HG03442 (cell line): Measurements from ENCODE around the gene TRIO.

Experiments
- ATAC-seq: cut with Tn5 transposase; IDR thresholded peaks from one replicate; pipeline ENCODE4 v1.9.1; 2021; ENCODE audit warnings: mild to moderate bottlenecking, moderate library complexity; ENCODE audit not compliant: unreplicated experiment

Gene TRIO

GRCh38 chr5:14281746-14282181, 138.6 kb downstream of the TRIO start:
- ATAC-seq: peak; percentile 69

DNA sequence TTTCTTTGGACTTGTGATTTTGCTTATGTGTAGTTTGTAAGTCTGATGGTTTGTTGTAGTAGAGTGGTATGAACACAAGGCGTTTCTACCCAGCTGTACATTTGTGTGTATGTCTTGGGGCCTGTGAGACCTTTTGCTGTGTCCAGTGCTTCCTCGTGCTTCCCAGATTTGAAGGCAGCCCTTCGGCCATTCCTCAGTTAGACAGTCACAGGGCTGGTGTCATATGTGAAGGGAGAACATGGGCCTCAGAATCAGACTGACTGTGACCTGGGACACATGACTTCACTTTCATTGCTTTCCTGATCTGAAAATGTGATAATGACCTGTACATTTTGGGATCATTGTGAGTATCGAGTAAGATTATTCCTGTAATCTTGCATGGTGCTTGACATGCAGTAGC, 140.0 kb downstream of the TRIO start:
- no peak for ATAC-seq

GRCh38 chr5:14284392-14285148, 141.4 kb downstream of the TRIO start:
- ATAC-seq: no peak

- no peak for ATAC-seq
Observed at GRCh38 chr5:14286007-14286406, 142.9 kb downstream of the TRIO start.

- ATAC-seq: peak; percentile 82
Observed at GRCh38 chr5:14286574-14287421, 143.7 kb downstream of the TRIO start.

DNA sequence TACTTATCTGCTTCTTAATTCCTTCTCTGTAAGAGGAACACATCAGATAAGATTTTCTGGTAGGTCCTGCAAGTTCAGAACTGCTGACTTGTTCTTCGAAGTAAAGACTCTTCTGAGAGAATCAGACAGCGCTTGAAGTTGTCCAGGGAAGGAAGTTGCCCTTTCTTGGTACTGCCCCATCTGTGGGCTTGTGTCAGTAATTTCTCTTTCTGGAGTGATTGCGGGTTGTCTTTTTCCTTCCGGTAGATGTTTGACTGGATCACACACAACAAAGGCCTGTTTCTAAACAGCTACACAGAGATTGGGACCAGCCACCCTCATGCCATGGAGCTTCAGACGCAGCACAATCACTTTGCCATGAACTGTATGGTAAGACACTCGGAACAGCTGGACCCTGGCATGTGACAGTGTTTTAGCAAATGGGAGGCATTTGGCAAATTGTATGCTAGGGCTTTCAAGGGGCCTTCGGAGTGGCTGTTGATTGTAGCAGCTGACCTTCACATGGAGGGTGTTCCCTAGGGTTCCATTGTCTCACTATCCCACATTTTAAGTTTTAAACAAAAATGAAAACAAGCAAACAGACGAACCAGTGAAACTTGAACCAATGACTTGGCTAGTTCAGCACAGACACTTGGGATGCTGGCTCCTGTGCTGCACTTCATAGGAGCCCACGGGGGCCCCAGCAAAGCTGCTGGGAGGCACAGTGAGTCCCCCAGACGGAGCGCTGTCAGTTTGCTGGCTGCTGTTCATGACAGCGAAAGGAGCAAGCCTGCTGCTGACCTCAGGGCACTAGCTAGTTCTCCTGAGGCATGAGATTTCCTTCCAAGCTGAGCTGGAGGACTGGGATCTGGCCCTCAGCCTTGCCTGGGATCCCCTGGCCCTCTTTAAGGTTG, 149.9 kb downstream of the TRIO start:
- ATAC-seq: no peak

DNA sequence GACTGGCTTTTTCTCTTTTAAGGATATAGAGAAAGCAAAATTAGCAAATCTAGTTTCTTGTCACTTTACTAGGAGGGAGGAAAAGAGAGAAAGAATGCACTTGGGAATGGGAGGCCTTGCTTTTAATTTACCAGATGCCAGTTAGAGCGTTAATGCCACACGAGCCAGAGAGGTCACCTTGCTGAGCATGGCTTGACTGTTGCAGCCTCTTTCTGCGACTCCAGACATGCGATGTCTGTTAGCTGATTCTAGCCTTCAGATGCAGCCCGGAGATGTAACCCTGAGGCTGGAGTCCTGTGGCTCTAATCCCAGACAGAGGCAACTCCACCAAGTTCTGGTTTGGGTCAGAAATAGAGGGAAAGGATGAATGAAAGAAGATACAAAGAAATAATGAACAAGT, 152.5 kb downstream of the TRIO start:
- ATAC-seq: no peak

GRCh38 chr5:14296533-14297331, 153.6 kb downstream of the TRIO start:
- no peak for ATAC-seq

GRCh38 chr5:14297697-14298096, 154.6 kb downstream of the TRIO start:
- ATAC-seq: no peak

DNA sequence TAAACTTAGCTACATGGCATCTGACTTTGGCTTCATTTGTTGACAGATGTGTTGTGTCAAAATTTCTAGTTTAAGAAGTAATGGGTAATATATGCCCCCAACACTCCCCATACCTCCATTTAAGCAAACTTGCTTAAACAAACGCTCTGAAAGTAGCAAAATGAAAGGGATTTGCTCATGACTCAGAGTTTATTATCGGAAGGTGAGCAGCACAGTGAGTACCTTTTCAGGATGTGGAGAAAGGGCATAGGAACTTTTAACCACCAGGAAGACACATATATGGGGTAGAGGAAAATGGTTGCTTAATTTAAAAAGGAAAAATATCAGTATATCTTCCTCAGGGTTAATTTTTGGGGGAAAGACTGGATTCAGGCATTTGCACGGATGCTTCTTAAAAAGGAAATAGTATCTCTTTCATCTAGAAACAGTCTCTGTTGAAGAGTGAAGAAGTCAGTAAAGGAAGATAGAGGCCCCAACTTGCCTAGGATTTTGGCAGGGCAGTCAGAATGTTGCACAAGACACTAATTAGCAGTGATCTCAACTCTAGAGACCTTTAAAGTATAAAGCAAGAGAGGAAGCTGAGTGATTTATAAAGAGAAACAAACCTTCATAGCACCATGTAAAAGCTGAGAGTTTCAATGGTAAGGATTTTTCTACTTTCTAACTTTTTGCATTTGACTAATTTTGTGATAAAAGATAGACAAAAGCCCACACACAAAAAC, 155.1 kb downstream of the TRIO start:
- no peak for ATAC-seq

DNA sequence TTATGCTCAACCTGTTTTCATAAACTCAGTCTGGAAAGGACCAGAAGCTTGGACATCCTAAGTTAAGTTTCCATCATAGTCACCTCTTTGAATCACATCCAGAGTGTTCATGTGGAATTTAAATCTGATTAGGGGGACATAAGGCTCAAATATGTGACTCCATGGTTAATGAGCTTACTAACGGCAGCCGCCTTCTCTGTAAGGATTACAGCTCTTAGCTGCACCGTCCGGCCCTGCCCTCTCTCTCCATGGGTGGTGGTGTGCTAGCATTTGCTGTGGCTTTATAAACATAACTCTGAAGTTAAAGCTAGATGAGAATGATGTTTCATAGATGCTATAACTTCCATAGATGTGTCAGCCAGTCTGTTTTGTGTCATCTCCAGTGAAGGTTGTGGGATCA, 156.5 kb downstream of the TRIO start:
- no peak for ATAC-seq

GRCh38 chr5:14301186-14301585, 158.0 kb downstream of the TRIO start:
- no peak for ATAC-seq

- ATAC-seq: no peak
Observed at GRCh38 chr5:14302330-14302729, 159.2 kb downstream of the TRIO start.

DNA sequence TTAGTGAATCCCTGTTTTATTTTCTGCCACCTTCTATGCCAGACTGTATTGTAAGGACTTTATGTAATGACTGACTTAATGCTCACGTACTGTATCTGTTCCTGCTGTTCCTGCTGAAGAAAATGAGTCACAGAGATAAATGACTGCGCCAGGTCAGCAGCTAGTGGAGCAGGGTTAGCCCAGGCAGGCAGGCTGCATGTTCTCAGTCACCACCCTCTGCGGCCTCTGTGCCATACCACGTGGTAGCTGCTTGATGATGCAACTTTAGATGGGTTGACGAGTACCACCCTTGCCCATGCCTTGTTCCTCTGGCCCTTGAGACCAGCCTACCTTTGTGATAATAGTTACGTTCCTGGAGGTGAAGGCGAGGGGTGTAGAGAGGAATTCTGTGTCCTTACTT, 161.9 kb downstream of the TRIO start:
- ATAC-seq: no peak

GRCh38 chr5:14306329-14306815, 163.2 kb downstream of the TRIO start:
- no peak for ATAC-seq

DNA sequence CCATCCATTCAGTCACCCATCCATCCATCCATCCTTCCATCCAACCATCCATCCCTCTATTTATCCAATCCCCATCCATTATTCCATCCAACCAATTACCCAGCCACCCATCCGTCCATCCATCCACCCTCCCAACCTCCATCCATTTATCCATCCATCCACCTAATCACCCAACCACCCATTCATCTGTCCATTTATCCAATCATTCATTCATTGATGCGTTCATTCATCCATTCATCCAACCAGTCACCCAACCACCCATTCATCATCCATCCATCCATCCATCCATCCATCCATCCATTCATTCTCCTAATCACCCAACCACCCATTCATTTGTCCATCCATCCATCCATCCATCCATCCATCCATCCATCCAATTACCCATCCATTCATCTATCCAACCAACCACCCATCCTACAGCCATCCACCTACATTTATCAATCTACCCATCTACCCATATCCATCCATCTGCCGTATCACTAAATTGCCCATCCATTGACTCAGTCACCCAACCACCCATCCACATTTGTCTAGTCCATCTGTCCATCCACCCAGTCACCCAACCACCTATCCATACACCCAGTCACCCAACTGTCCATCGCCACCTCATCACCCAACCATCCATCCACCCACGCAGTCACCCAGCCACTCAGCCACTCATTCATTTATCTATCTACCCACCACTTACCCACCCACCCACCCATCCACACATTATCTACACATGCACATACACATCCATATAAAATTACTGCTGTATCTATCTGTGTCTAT, 165.4 kb downstream of the TRIO start:
- ATAC-seq: no peak

- no peak for ATAC-seq
Observed at GRCh38 chr5:14309199-14309598, 166.1 kb downstream of the TRIO start.

DNA sequence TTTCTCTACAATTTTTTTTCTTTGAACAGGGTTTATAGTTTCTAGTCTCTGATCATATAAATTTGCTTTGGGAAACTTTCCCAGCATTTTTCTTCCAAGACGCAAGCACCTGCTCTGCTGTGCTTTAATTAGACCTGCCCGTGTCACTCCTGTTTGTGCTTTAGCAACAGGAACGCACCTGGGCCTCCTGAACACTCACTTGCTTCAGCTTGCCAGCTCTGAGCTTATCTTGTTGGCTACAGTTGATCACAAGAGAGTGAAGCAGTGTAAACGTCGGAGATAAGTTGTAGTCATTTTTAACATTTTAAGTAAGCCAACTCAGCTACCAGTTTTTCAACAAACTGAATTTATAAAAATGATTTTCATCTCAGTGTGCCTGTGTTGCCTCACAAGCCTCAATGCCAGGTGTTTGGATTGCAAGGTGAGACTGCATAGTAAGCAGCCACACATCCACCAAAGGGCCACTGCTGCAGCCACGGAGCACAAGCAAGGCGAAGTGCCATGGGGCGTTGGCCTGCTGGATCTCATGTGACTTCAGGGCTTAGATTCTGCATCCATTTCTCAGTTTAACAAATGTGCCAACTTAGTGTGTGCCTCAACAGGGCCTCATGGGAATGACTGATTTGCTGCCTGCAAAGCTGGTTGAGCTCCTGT, 166.9 kb downstream of the TRIO start:
- no peak for ATAC-seq
